ENCODE data around the gene KLHL28. TPM values are rescaled to one million over a fixed set of nuclear protein-coding genes. Genes with fewer than 3 reads are reported as not detected.

KLHL28 gene
- total RNA-seq, 2 donors from 2014 or later: 6.4 to 8.5 TPM

- Histone ChIP-seq H3K27ac (no peak overlapping the region), H3K4me1 (peaks cover 0 to 15% of the 10 kb centered on the region in 2 donors), H3K4me3 (no peak overlapping the region), H3K27me3 (no peaks in the 10 kb centered on the region), H3K9me3 (no peaks in the 10 kb centered on the region), H3K36me3 (no peaks in the 10 kb centered on the region)
- TF ChIP-seq CTCF (IDR thresholded peaks at IDR 0.05): no peak
- DNase-seq (ENCODE audit: low spot score): no peak
These were observed 17.5 kb upstream of the KLHL28 start for GRCh38 chr14:44979273-44979672.

- peaks cover 0 to 8% of the 10 kb centered on the region in 2 donors for H3K9me3 ChIP-seq
- no peaks in the 10 kb centered on the region for H3K36me3 ChIP-seq
- H3K27ac ChIP-seq: no peak overlapping the region
- no peak for TF ChIP-seq CTCF (IDR thresholded peaks at IDR 0.05)
- DNase-seq (ENCODE audit: low spot score): no peak
- no peak overlapping the region for H3K4me3 ChIP-seq
- no peaks in the 10 kb centered on the region for H3K27me3 ChIP-seq
- H3K4me1 ChIP-seq: peaks cover 0 to 23% of the 10 kb centered on the region in 2 donors
These were observed 9.7 kb upstream of the KLHL28 start for GRCh38 chr14:44971459-44971858.

- DNase-seq (ENCODE audit: low spot score): no peak
- H3K27me3 ChIP-seq: no peaks in the 10 kb centered on the region
- H3K9me3 ChIP-seq: peaks cover 0 to 8% of the 10 kb centered on the region in 2 donors
- no peaks in the 10 kb centered on the region for H3K36me3 ChIP-seq
- no peak for TF ChIP-seq CTCF (IDR thresholded peaks at IDR 0.05)
- H3K4me3 ChIP-seq: no peak overlapping the region
- no peak overlapping the region for H3K27ac ChIP-seq
- peaks cover 0 to 28% of the 10 kb centered on the region in 2 donors for H3K4me1 ChIP-seq
These were observed 9.2 kb upstream of the KLHL28 start for GRCh38 chr14:44970907-44971306.

- no peak for TF ChIP-seq CTCF (IDR thresholded peaks at IDR 0.05)
- no peak for DNase-seq (ENCODE audit: low spot score)
- Histone ChIP-seq H3K27me3 (no peaks in the 10 kb centered on the region), H3K27ac (no peak overlapping the region), H3K4me1 (peaks cover 0 to 40% of the 10 kb centered on the region in 2 donors), H3K4me3 (no peak overlapping the region), H3K36me3 (no peaks in the 10 kb centered on the region), H3K9me3 (peaks cover 0 to 8% of the 10 kb centered on the region in 2 donors)
These were observed 7.0 kb upstream of the KLHL28 start for GRCh38 chr14:44968714-44969113.

- Histone ChIP-seq H3K27ac (no peak overlapping the region), H3K27me3 (no peaks in the 10 kb centered on the region), H3K4me3 (peak overlapping the region; percentile 1 to 4), H3K9me3 (peaks cover 0 to 8% of the 10 kb centered on the region in 2 donors), H3K4me1 (peaks cover 0 to 49% of the 10 kb centered on the region in 2 donors), H3K36me3 (no peaks in the 10 kb centered on the region)
- DNase-seq (ENCODE audit: low spot score): no peak
- TF ChIP-seq CTCF (IDR thresholded peaks at IDR 0.05): no peak
These were observed 5.0 kb upstream of the KLHL28 start for GRCh38 chr14:44966601-44967336.
